Activated gamma-delta T cell treated with Interleukin-2 at 50 U/mL for 16 hours (primary cell): Measurements from ENCODE around the gene PTPN21.

ENCODE experiments used
- DNase-seq: peaks from one replicate; pipeline ENCODE4 v3.0.0-alpha.2; 2020

Gene PTPN21

DNA sequence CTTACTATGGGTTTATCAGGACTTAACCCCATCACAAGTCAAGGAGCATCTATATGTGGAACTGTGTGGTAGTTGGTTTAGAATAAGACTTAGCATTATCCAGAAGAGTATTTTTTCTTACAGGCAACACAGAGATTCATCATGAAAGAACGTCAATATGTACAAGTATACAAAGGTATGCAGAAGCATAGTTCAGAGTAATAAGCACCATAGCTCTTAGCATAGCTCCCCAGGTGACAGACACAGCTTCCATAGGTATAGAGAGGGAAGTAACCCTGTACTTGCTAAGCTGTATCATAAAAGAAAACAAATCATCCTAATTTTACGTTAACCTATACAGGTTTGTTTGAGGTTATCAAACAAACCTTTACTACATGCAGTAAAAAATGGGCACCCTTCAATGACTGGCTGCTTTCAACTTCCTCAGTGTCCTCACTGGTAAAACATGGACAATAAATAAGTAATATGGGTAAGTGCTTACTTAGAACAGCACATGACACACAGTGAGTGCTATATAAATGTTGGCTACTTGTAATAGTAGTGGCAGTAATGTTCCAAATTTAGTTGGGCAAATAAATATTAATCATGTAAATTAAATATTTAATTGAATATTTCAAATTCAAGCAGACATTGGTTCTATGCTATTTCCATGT is 50.9 kb downstream of the PTPN21 start:
- DNase-seq: no peak

DNA sequence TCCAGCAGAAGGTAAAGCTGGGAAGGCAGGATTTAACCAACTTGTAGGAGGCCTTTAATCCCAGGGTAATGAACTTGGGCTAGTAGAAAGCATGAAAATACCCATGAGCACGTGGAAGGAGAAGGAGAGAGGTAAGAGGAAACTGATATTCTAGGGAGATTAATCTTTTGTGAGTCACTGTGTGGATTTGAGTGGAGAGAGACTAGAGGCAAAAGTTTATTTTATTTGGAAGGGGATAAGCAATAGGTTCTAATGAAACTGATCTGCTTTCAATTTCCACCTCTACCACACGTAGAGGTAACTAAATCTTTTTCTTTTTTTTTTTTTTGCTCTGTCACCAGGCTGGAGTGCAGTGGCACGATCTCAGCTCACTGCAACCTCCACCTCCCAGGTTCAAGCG is 52.1 kb downstream of the PTPN21 start:
- DNase-seq: no peak

DNA sequence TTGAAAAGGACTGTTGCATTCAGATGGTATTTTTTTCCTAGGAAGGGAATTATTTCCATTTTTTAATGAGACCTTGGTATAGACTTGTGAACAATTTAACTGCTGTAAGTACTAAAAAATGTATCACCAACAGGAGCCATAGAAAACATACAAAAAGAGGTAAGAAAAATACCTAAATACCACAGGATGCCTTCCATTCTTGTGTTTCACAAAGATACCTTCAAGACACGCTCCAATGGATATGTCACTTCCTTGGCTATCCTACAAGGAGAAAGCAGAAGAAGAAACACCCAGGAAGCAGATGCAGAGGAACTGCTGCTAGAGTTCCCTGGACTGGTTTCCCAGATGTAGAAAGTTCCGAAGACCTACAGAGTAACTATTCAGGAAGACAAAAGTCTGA is 54.2 kb downstream of the PTPN21 start:
- DNase-seq: no peak

DNA sequence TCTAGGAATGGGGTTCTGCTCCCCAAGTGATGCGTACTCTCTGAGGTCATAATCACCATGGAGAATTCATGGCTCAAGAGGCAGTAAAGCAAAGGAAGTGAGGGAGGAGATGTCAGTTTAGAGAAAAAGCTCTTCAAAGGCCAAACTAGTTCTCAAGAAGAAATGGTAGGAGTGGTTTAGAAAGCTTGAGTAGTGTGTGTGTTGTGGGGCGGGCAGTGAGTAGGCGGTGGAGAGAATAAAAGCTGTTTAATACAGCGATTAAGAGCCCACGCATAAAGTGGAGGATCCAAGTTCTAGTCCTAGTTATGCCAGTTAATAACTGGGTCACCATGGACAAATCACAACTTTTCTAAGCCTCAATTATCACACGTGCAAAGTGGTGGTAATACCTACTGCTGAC is 55.6 kb downstream of the PTPN21 start:
- no peak for DNase-seq

DNA sequence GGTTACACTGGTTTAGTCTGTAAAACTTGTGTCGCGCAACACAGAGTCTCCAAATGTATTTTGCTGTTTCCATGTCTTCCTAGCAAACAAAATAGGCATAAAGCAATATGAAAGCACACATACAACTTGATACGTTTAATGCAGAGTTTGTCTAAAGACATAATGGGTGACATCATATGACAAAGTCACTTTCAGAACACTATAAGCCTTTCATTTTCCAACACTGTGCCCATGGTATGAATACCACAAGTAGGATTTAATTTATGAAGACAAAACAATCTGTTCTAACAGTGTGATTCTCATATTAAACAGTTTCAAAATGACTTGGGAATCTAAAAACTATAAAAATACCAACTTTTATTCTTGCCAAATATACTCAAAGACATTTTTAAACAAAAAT is 58.4 kb downstream of the PTPN21 start:
- DNase-seq: no peak

DNA sequence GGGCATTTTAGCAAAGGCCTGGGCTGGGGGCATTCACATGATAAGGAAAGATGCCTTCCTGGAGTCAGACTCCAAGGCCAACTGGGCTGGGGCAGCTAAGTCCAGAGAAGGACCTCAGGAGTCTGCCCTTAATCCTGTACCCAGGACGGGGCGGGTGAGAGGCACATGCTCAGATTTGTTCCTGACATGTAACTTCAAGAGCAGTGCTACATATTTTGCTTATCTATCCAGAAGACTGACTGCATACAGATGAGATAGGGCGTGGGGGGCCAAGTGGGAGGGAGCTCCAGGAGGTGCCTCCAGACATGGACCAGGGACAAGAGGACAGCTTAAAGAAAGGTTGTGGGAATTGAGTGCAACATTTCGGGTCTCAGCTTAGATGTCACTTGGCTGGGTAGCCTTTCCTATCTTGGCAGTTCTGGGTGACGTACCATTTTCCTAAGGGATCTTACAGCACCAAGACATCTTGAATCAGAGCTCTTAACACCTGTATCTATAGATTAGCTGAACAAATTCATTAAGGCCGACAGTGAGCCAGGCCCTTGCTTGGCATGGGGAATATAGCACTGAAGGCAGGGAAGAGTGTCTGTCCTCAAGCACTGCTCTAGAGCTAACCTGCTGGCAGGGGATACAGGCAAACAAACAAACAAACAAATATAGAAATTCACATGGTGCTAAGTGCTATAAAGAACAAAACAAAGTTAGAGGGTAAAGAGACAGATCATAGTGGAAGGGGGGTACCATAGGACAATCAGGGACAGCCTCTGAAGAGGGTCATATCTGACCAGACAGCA is 61.2 kb downstream of the PTPN21 start:
- no peak for DNase-seq

DNA sequence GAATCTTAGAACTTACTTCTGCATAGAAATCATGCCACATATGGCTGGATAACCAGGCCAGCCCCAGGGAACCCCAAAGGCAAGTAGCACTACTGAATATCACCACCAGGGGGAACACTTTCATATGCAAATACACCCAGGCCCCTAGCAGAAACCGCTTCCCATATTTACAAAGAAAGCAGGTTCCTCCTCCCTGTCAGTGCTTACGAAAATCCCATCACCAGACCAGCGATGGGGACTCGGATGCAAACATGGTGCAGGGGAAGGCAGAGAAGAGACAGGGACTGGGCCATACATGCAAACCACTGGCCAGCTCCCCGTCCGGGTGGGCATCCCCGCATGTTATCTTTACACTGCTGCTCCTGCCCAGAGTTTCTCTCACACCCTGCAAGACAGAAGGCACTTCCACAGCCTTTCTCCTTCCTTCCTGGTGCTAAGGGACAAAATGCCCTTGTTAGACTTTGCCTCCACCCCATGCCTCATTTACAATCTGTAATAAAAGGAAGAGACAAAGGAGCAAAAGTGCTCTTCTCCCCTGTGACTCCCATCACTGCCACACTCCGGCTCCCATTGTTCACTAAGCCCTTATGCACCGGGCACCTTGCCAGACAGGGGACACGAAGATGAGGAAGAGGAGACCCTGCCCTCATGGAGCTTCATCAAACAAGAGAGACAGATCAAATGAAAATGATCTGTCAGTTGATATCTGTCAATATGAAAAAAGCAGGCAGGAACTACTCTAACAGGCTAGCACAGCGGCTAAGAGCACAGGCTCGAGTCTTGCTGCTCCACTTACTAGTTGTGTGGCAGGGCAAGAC is 62.3 kb downstream of the PTPN21 start:
- peak; percentile 63 for DNase-seq

DNA sequence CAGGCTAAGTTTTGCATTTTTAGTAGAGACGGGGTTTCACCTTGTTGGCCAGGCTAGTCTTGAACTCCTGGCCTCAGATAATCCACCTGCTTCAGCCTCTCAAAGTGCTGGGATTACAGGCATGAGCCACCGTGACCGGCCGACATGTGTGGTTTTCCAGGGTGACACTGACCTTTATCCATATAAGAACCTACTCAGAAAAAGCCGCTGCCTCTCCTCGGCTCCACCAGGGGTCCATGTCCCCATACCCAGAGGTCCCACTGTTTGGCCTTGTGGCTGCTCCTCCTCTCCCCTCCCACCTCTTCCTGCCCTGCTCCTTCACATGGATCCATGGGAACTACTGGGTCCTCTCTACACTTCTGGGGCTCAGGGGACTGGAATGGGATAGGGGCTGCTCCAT is 64.6 kb downstream of the PTPN21 start:
- DNase-seq: no peak

DNA sequence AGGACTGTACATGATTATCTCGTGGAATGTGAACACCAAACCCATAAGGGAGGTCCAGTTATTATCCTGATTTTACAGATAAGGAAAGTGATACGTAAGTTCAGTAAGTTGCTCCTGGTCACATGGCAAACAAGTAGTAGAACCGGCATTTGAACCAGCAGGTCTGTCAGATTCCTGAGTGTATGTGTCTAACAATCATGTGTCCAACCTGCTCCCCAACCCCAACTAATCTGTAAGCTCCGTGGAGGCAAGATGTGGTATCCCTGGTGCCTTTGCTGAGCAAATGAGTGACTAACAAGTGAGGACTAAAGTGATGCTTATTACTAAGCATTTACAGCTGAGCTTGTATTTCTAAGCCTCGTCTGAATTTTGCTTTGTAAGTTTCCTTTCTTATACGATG is 65.9 kb downstream of the PTPN21 start:
- no peak for DNase-seq

DNA sequence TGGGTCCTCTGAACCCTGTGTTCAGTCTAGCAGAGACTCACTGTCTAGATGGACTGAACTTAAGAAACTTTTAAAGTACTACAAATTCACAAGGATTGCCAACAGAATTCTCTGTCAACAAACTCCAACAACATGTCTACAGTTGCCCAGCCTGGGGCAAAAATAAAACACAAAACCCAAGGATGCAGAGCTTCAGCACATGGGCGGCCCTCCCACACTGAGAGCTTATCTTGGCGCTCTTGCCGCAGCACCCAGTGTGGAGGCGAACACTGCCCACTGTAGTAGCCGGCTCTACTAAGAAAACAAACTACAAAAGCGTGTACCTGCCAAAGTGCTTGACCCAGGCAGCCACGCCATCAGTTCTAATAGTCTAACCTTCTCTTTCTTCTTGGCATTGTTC is 66.7 kb downstream of the PTPN21 start:
- DNase-seq: no peak

DNA sequence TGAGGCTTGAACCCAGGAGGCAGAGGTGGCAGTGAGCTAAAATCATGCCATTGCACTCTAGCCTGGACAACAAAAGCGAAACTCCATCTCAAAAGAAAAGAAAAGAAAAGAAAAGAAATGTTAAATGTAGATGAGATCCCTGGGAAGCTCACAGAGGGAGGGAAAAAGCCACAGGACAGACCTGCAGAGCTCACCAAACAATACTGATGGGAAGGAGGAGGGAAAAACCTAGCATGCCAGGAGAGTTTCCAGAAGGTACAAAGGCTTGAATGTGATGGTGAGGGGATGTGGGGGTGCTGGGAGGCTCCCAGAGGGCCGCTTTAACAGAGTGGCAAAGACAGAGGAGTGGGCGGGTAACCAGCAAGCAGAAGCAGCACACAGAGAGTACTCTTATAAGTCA is 72.3 kb downstream of the PTPN21 start:
- no peak for DNase-seq

DNA sequence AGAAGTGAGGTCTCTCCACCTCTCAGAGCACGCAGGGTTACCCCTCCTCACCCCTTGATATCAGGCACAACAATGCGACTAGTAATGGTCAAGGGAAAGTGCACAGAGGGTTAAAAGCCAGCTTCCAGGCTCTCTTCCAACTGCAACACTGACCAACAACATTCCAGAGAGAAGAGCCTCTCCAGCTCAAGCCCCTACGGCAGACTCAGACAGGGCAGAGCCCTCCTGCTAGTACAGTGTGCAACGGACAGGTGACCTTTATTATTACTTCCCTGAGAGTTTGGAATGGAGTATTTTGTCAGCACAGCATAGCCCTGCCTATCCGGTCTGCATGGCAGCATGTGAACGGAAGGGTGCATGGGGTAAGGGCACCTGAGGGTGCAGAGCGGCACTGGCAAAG is 73.0 kb downstream of the PTPN21 start:
- DNase-seq: no peak

DNA sequence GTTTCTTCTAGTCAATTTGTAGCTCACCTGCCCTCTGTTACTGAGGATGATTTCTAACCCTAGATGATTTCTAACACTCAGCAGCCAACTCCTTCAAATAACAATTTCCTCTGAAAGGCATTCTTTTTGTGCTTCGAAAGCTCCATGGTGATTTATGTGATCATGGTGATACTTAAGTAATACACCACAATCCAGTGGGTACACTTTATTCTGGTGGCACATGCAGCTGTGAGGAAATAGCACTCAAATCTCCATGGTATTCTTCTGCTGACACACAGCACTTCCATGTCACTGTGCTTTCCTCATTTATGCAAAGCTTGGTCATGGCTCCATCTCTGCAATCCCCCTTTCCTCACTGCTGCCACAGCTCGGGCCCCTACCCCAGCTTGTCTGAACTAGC is 73.7 kb downstream of the PTPN21 start:
- DNase-seq: no peak

DNA sequence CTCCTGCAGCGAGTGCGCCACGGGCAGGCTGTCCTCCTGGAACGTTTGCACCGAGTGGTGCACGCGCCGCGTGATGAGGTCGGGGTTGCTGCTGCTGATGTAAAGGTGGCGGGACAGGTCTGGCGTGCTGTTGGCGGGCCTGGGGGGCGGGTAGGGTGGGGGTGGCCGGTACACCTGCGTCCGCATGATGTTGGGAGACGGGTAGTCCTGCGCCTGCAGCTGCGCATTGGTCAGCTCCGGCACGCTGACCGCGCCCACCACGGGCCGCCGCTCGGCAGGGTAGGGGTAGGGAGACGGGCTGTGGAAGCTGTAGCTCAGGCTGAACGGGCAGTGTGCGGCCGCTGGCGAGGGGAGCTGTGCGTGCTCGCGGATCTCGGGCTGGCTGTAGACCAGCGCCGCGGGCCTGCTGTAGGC is 75.2 kb downstream of the PTPN21 start:
- DNase-seq: no peak

DNA sequence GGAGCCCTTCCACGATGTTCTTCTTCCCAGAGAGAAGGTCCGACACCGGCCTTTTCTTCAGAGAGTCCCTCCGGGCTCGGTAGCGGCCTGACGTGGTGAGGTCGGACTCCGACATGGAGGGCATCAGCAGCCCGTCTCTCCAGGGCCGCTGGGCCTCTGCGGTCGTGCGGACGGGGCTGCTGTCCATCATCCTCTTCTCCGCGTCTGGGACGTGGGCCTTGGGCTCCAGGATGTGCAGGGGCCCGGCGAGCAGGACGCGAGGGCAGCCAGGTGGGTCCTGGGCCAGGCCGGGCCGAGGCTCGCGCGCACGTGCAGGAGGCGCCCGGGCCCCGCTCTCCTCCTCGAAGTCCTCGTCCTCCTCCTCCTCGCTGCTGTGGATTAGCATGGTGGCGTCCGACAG is 75.9 kb downstream of the PTPN21 start:
- DNase-seq: no peak

DNA sequence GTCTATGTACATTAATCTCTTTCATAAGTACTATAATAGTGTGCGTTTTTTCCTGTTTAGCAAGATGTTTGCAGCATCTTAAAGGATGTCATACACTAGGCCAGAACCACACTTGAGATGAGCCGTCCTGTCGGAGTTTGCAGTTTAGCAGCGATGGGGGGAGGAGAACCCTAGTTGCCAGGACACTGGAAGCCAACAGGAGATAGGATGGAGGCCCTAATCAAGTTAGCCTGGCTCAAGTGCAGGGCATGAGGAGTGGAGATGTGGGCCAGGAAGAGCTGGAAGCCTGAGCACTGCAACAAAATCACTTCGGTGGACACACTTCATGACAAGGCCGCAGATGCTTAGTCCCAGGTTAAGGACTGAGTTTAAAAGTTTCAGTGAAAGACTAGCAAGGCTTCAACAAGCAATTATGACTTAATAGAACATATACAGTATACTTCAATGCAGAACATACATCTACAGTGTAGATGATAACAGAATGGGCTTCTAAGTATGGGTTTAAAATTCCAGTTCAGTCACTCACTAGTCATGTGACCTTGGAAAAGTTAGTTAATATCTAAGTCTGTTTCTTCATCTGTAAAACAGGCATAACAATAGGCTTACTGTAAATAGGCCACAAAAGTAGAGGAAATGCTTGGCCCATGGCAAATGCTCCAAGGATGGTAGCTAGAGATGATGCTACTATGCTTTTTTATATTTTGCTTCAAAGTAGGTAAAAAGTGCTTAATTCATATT is 77.1 kb downstream of the PTPN21 start:
- DNase-seq: no peak

DNA sequence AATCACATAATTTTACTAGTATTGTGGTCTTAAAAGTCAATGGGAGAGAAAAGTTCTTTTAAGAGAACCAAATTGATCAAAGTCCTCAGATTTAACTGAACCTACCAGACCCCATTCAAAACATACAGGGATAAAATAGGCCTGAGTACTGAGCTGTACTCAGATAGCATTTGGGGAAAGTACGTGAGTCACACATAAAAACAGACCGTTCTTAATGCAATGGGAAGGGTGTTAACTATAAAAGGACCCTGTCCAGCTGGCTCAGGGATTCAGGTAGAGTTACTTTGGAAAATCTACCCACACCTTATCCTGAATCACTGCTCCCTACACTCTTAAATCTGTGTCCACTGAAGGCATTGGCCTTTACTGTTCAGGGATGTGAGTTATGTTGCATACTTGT is 78.0 kb downstream of the PTPN21 start:
- no peak for DNase-seq

DNA sequence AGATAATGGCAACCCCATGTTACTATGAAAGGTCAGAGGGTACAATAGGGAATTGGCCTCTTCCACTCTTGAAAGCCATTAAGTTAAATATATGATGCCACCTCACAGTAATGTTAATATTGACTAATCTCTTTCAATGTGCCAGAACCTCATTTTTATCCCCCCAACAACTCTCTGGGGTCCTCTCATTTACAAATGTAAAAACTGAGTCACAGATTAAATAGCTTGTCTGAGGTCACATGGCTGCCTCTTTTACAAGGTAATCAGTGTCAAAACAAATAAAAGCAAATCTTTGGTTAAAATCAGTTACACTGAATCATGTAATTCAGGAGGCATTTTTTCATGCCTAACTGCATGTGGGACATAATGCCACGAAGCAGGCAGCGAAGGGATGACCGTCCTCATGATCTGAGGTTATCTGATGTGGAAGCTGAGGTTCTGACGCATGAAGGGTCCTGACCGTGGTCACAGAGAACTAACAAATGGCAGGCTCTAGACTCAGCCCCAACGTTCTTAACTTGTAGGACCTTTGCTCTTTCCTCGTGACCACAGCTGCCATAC is 78.5 kb downstream of the PTPN21 start:
- DNase-seq: no peak

DNA sequence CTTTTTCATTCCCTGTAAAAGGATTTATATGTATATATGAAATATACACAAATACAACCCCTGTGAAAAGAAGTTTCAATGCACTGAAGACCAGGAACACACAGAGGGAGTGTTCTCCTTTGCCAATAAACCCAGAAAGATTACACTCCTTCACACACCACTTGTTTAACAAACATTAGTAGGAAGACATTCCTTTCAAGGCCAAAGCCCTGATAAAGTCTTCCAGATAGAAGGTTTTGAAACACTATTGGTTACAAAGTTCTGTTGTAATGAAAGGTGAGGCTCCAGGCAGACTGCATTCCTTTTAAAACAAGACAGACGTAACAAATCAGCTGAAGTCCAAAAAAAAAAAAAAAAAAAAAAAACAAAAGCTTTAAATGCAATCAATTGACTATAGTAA is 81.0 kb downstream of the PTPN21 start:
- no peak for DNase-seq

DNA sequence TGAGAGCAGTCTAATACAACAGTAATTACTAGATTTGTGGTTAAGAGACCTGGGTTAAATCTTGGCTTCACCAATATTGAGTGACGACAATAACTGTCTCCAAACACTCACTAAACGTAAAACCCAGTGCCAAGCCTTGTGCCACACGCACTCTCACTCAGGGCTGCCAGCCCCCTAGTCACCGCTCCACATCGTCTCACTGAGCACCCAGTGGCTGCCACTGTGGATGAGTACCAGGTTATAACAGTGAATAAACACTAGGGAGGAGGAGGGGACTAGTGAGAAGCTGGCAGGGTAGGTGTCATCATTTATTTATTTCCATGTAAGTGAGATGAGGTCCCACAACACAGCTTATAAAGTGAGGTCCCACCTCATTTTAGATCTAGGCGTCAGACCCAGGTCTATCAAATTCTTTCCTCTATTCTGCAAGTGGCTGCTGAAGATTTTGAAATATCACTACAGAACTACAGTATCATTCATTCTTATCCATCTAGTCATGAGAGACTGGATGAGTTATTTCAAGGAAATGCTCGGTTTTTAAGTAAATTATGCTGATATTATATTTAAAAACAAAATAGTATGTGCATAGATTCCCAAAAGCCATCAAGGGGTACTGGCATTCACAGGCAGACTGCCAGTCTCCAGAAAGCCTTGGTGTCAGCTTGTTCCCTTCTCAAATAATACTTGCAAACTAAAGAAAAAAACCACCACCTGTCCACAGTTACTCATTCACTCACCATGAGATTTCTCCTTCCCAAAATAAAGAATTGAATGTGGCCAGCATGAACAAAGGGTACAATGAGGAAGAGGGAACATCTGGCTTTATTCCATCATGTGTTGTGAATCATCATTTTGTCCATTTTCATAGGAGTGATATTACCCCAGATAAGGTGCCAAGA is 84.0 kb downstream of the PTPN21 start:
- no peak for DNase-seq

DNA sequence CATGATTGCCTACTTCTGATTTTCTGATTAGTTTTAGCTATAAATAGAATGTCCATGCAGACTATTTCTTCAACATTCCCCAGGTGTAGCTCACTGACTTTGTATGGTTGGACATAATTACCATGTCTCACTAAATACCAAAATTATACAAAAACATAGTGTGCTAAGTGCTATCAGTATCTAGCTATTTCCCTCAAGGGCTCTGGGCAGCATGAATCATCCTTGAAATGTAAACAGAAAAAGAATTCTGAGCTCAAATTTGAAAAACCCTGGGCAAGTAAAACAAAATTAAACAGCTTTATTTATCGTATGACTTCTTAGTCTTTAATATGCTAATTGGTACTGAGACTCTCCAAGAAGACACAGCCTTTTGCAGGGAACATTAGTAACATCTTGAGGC is 86.4 kb downstream of the PTPN21 start:
- DNase-seq: no peak

DNA sequence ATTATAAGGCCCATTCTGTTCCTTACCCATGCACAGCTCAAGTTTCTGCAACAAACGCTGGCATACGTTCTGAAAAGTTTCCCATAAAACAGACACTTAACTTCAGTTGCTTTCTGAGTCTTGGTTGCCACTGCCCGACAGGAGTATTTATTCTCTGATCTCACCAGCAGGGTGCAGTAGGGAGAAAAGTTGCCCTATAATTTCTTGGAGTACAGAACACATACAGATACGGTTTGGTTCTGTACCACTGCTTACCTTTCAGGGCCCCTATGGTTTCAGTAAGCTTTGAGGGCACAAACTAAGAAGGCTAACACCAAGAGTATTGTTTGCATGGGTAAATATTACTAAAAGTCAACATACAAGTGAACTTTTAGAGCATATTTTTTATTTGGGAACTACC is 91.5 kb downstream of the PTPN21 start:
- no peak for DNase-seq
